Thyroid gland (tissue), 4 donors: ENCODE measurements around the gene RHO. TPM values are rescaled to one million over a fixed set of nuclear protein-coding genes. Genes with fewer than 3 reads are reported as not detected.

Source experiments
- DNase-seq, 2 donors: peaks; one replicate each; pipeline ENCODE4 v3.0.0-alpha.2; 2019
- H3K27ac ChIP-seq, 3 donors: fragments of 200-600 bp; sonication (generic); 1 replicate in 2 of 3; 2 replicates in 1 of 3; pipeline ENCODE4 v1.5.1; 2016 to 2019; ENCODE audit warnings: mild to moderate bottlenecking in 1 of 3, moderate library complexity in 1 of 3
- H3K27me3 ChIP-seq: fragments of 200-600 bp; sonication (generic); one replicate; pipeline ENCODE4 v1.5.1; 2019
- H3K36me3 ChIP-seq, 2 donors: fragments of 200-600 bp; sonication (generic); one replicate each; pipeline ENCODE4 v1.5.1; 2016 to 2019
- H3K4me1 ChIP-seq, 2 donors: fragments of 200-600 bp; sonication (generic); one replicate each; pipeline ENCODE4 v1.5.1; 2017 to 2019
- H3K4me3 ChIP-seq, 3 donors: fragments of 200-600 bp; sonication (generic); replicated peaks in 1 of 3; 1 replicate in 2 of 3; 2 replicates in 1 of 3; pipeline ENCODE4 v1.5.1; 2016; ENCODE audit warnings: mild to moderate bottlenecking in 1 of 3
- H3K9me3 ChIP-seq: fragments of 200-600 bp; sonication (generic); one replicate; pipeline ENCODE4 v1.5.1; 2017
- POLR2A ChIP-seq, 2 donors: fragments of 450-650 bp; IDR thresholded peaks; one replicate each; pipeline ENCODE4 v1.6.1; 2017; ENCODE audit warnings: antibody characterized with exemption in 2 of 2, mild to moderate bottlenecking in 2 of 2, moderate library complexity in 1 of 2
- WGBS, 2 donors: methylation state at CpG; one replicate each; pipeline ENCODE4 v1.1.5; 2017; 5-methylcytosine and 5-hydroxymethylcytosine counted together
- intact Hi-C: fragments of 100-400 bp; cut with DNase I; formaldehyde crosslinking; loops from one replicate; pipeline ENCODE4 v1.15.1; 2023
- total RNA-seq, 4 donors: library from RNA; depleted of rRNA; stranded (reverse); fragments of >200 nt; gene quantifications; one replicate each; pipeline ENCODE4 v1.2.3, GENCODE V29; 2016
- TF ChIP-seq, protein P1 (sequence below), 6 experiments: fragments of 200-600 bp in 3 of 6; fragments of 450-650 bp in 3 of 6; sonication (generic) in 3 of 6; IDR thresholded peaks; one replicate each; pipeline ENCODE4 v1.5.1; 2016 to 2019; ENCODE audit warnings: antibody characterized with exemption in 6 of 6, mild to moderate bottlenecking in 2 of 6, inconsistent platforms in 1 of 6, moderate library complexity in 1 of 6

The RHO gene
- total RNA-seq, 4 donors from 2014 or later: not detected

DNA sequence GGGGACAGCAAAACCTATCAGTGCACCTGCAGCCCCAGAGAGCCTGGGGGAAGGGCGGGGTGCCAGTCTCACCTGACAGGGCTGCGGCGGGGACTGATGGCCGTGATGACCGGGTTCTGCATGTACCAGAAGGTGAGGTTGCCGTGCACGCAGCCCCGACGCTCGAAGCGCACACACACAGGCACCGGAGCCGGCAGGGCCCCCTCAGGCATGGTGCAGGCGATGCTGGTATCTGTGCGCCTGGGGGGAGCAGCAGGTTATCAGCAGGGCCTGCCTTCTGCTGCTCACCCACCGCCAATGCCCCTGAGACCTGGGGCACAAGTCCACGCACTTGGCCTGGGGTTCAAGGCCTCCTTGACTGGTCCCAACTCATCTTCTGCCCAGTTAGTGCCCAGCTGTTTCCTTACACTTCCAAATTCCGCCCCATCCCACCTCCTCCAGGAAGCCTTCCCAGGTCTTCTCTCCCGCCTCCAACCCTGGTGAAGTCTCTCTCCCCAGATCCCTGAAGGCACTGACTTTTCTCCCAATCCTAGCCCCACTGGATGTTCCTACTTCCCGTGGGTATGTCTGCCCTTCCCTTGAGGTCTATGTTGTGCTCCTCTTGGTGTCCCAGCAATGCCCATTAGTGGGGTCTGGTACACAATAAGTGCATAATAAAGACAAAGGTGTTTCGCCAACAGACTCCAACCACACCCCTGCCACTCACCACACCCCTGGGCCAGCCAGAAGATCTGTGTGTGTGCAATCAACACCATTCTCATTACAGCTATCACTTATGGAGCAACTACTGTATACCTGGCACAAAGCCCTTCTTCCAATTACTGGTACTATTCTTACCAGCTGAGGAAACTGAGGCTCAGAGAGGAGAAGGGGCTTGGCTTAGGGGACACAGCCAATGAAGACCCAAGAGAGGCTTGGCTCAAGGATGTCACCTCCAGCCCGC lies 43.4 kb downstream of the RHO start:
- intact Hi-C loops: no loop called here
- H3K36me3 ChIP-seq: peaks cover 7 to 21% of the 10 kb centered on the region in 2 donors

GRCh38 chr3:129572603-129573002 lies 44.2 kb downstream of the RHO start:
- intact Hi-C loops: no loop called here
- H3K27ac ChIP-seq: no peak overlapping the region
- no peaks in the 10 kb centered on the region for H3K9me3 ChIP-seq
- peaks cover 0 to 8% of the 10 kb centered on the region in 2 donors for H3K4me1 ChIP-seq
- no peaks in the 10 kb centered on the region for H3K27me3 ChIP-seq
- no peak for DNase-seq
- H3K36me3 ChIP-seq: peaks cover 7 to 21% of the 10 kb centered on the region in 2 donors
- TF ChIP-seq POLR2A (IDR thresholded peaks at IDR 0.05): no peak
- TF ChIP-seq, protein P1, sequence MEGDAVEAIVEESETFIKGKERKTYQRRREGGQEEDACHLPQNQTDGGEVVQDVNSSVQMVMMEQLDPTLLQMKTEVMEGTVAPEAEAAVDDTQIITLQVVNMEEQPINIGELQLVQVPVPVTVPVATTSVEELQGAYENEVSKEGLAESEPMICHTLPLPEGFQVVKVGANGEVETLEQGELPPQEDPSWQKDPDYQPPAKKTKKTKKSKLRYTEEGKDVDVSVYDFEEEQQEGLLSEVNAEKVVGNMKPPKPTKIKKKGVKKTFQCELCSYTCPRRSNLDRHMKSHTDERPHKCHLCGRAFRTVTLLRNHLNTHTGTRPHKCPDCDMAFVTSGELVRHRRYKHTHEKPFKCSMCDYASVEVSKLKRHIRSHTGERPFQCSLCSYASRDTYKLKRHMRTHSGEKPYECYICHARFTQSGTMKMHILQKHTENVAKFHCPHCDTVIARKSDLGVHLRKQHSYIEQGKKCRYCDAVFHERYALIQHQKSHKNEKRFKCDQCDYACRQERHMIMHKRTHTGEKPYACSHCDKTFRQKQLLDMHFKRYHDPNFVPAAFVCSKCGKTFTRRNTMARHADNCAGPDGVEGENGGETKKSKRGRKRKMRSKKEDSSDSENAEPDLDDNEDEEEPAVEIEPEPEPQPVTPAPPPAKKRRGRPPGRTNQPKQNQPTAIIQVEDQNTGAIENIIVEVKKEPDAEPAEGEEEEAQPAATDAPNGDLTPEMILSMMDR (IDR thresholded peaks at IDR 0.05): no peak
- 100% methylated on average over 7 of the region's 18 CpGs; no CpG with 5 or more reads in 1 of the 2 donors for WGBS, 2 donors
- H3K4me3 ChIP-seq: no peak overlapping the region

More for the DNA sequence above, 43.4 kb downstream of the RHO start:
- no peak overlapping the region for H3K27ac ChIP-seq
- 94 to 95% methylated on average over 15 to 22 of the region's 22 CpGs for WGBS, 2 donors
- no peaks in the 10 kb centered on the region for H3K27me3 ChIP-seq
- H3K9me3 ChIP-seq: no peaks in the 10 kb centered on the region
- peaks cover 0 to 1% of the 10 kb centered on the region in 2 donors for H3K4me1 ChIP-seq
- TF ChIP-seq, protein P1 (IDR thresholded peaks at IDR 0.05): no peak
- TF ChIP-seq POLR2A (IDR thresholded peaks at IDR 0.05): no peak
- no peak for DNase-seq
- H3K4me3 ChIP-seq: no peak overlapping the region

DNA sequence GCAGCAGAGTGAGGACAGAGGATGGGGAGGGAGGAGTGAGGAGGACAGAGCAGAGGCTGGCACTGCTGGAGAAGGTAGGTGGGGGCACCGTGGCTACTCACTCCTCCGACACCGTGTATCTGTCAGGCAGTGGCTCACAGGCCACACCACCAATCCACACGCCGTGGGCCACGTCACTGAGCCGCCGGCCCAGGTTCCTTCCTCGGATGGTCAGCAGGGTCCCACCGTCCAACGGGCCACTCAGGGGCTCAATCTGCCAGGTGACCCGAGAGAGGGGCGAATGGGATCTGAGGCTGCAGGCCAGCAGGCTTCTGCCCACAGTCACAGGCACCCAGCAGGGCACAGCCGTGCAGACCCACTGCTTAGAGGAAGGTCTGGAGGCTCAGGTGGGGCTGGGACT lies 45.1 kb downstream of the RHO start:
- H3K27me3 ChIP-seq: no peaks in the 10 kb centered on the region
- no peaks in the 10 kb centered on the region for H3K9me3 ChIP-seq
- H3K4me1 ChIP-seq: peaks cover 0 to 17% of the 10 kb centered on the region in 2 donors
- no peak for DNase-seq
- TF ChIP-seq, protein P1 (IDR thresholded peaks at IDR 0.05): no peak
- TF ChIP-seq POLR2A (IDR thresholded peaks at IDR 0.05): no peak
- H3K4me3 ChIP-seq: no peak overlapping the region
- peaks cover 7 to 21% of the 10 kb centered on the region in 2 donors for H3K36me3 ChIP-seq
- intact Hi-C loops: no loop called here
- H3K27ac ChIP-seq: no peak overlapping the region
- 92 to 97% methylated on average over 10 to 12 of the region's 14 CpGs for WGBS, 2 donors

DNA sequence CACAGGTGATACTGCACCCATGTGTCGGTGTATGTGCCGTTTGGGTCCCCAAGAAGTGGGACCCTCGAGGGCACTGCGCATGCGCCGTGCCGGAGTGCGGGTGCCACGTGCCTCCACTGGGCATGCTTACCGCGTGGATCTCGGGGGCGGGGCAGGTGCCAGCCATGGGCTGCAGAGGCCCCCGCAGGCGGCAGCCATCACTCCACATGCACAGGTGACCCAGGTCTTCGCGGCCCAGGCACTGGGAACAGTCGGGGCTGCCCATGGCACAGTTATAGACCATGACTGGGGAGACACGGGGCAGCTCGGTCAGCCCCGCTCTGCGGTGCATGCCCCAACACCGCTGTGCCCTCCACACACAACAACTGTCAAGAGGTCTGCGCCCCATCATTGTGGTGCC lies 45.8 kb downstream of the RHO start:
- H3K4me1 ChIP-seq: peaks cover 0 to 23% of the 10 kb centered on the region in 2 donors
- H3K27ac ChIP-seq: no peak overlapping the region
- 94% methylated on average over 14 to 21 of the region's 24 CpGs for WGBS, 2 donors
- TF ChIP-seq POLR2A (IDR thresholded peaks at IDR 0.05): no peak
- TF ChIP-seq, protein P1 (IDR thresholded peaks at IDR 0.05): no peak
- DNase-seq: no peak
- intact Hi-C loops: no loop called here
- H3K27me3 ChIP-seq: no peaks in the 10 kb centered on the region
- no peaks in the 10 kb centered on the region for H3K9me3 ChIP-seq
- peaks cover 7 to 21% of the 10 kb centered on the region in 2 donors for H3K36me3 ChIP-seq
- no peak overlapping the region for H3K4me3 ChIP-seq
